HepG2 (cell line): ENCODE measurements around the gene HNRNPM. TPM values are rescaled to one million over a fixed set of nuclear protein-coding genes. Genes with fewer than 3 reads are reported as not detected.

Experiments
- ATAC-seq: fragments of 200-7000 bp; cut with Tn5 transposase; 3 replicates; pipeline ENCODE4 v1.9.1; 2020; ENCODE audit warnings: mild to moderate bottlenecking, moderate library complexity
- BruUV-seq: library from RNA; stranded (reverse); fragments of 400-500 nt; replicated peaks from 2 replicates; lab custom pipeline; 2021; lab: Mats Ljungman, UMichigan
- CTCF ChIA-PET: fragments of 300-600 bp; formaldehyde crosslinking; extraction: SDS; loops from one replicate; lab custom pipeline; 2021; ENCODE audit warnings: low total read pairs, inconsistent platforms, low intra/inter-chr PET ratio; lab: Yijun Ruan, JAX
- POLR2A ChIA-PET: fragments of 350-600 bp; sonication (Branson Sonifier 250); formaldehyde crosslinking; loops from one replicate; lab custom pipeline; 2020; ENCODE audit warnings: antibody characterized with exemption, inconsistent platforms; lab: Yijun Ruan, JAX
- DNase-seq: peaks from one replicate; pipeline ENCODE4 v3.0.0-alpha.2; 2015; ENCODE audit warnings: low spot score
- FAIRE-seq: peaks from 3 replicates; lab custom pipeline; 2011; peaks lifted over from hg19 to GRCh38; lab: Jason Lieb, UNC
- H2AFZ ChIP-seq: one replicate; pipeline ENCODE4 v1.6.1; 2011; ENCODE audit warnings: low read length, inconsistent platforms
- H3K27ac ChIP-seq: fragments of 300-600 bp; 3 replicates; pipeline ENCODE4 v1.8.0; 2011; ENCODE audit warnings: mixed run types, mild to moderate bottlenecking, mixed read lengths, low read length, inconsistent platforms; ENCODE audit not compliant: insufficient read depth; ENCODE audit errors: extremely low read length
- H3K27me3 ChIP-seq, 2 experiments: fragments of 200-600 bp in 1 of 2; 2 replicates in 1 of 2; 3 replicates in 1 of 2; pipeline versions ENCODE4 v1.6.0 to v1.8.0; 2011; ENCODE audit warnings: low read length in 2 of 2, mild to moderate bottlenecking in 2 of 2, moderate library complexity in 2 of 2, inconsistent platforms in 1 of 2; ENCODE audit not compliant: insufficient read depth in 2 of 2, control insufficient read depth in 1 of 2
- H3K36me3 ChIP-seq, 2 experiments: fragments of 200-600 bp in 1 of 2; replicated peaks in 1 of 2; 2 replicates in 1 of 2; 3 replicates in 1 of 2; pipeline versions ENCODE4 v1.5.1 to v1.8.0; 2011; ENCODE audit warnings: low read length in 2 of 2, inconsistent platforms in 1 of 2; ENCODE audit not compliant: insufficient read depth in 2 of 2, control insufficient read depth in 1 of 2
- H3K4me1 ChIP-seq: 2 replicates; pipeline ENCODE4 v1.5.1; 2012; ENCODE audit warnings: low read length, inconsistent platforms; ENCODE audit not compliant: insufficient read depth
- H3K4me2 ChIP-seq: 2 replicates; pipeline ENCODE4 v1.6.0; 2011; ENCODE audit warnings: low read depth, low read length, inconsistent platforms
- H3K4me3 ChIP-seq, 3 experiments: fragments of 200-600 bp in 1 of 3; sonication (generic), shearing (Covaris generic) in 1 of 3; replicated peaks in 1 of 3; 2 replicates each; pipeline ENCODE4 v1.5.1; 2011 to 2016; ENCODE audit warnings: low read length in 3 of 3, inconsistent platforms in 2 of 3, low read depth in 2 of 3, mild to moderate bottlenecking in 2 of 3, control low read depth in 1 of 3, mixed read lengths in 1 of 3; ENCODE audit not compliant: insufficient read depth in 1 of 3
- H3K79me2 ChIP-seq: one replicate; pipeline ENCODE4 v1.6.1; 2011; ENCODE audit warnings: low read length, inconsistent platforms; ENCODE audit not compliant: insufficient read depth
- H3K9ac ChIP-seq: 2 replicates; pipeline ENCODE4 v1.6.0; 2011; ENCODE audit warnings: mild to moderate bottlenecking, low read depth, low read length, inconsistent platforms; ENCODE audit not compliant: insufficient read depth
- H3K9me3 ChIP-seq: 2 replicates; pipeline ENCODE4 v1.5.1; 2012; ENCODE audit warnings: mild to moderate bottlenecking, low read length
- H4K20me1 ChIP-seq: 2 replicates; pipeline ENCODE4 v1.6.0; 2011; ENCODE audit warnings: inconsistent platforms, mild to moderate bottlenecking, low read length, moderate library complexity; ENCODE audit not compliant: insufficient read depth
- AGO2 ChIP-seq: fragments of 200-400 bp; formaldehyde crosslinking; optimal IDR thresholded peaks from 2 replicates; pipeline ENCODE3; 2017; ENCODE audit warnings: mild to moderate bottlenecking, low read depth, low read length, moderate library complexity
- BCL6 ChIP-seq: IDR thresholded peaks from 2 replicates; pipeline ENCODE4 v1.6.1; 2016; ENCODE audit warnings: missing genetic modification reagents, missing compliant biosample characterization
- FOXO1 ChIP-seq: sonication (generic); formaldehyde crosslinking; IDR thresholded peaks from 2 replicates; pipeline ENCODE4 v1.4.0; 2020; ENCODE audit warnings: missing genetic modification reagents
- MTF2 ChIP-seq: sonication (generic); formaldehyde crosslinking; IDR thresholded peaks from 2 replicates; pipeline ENCODE4 v1.5.0; 2020; ENCODE audit warnings: missing genetic modification reagents, borderline replicate concordance
- PAF1 ChIP-seq: IDR thresholded peaks from 2 replicates; pipeline ENCODE4 v1.6.1; 2016; ENCODE audit warnings: missing genetic modification reagents, missing compliant biosample characterization
- ZBTB38 ChIP-seq: sonication (generic); formaldehyde crosslinking; IDR thresholded peaks from 2 replicates; pipeline ENCODE4 v1.5.1; 2020; ENCODE audit warnings: mild to moderate bottlenecking, missing genetic modification reagents
- ZNF138 ChIP-seq: sonication (generic); formaldehyde crosslinking; IDR thresholded peaks from 2 replicates; pipeline ENCODE4 v1.5.0; 2020; ENCODE audit warnings: mild to moderate bottlenecking, low read depth, missing genetic modification reagents
- WGBS: methylation state at CpG from one replicate; pipeline ENCODE4 v1.1.6; 2017; ENCODE audit warnings: low lambda C conversion rate; 5-methylcytosine and 5-hydroxymethylcytosine counted together
- in situ Hi-C: cut with HindIII; loops from 2 replicates; pipeline ENCODE4 v1.10.0; 2017; ENCODE audit warnings: low pct_unique_long_range_greater_than_20kb; ENCODE audit not compliant: extremely low pct_ligation_motif_present
- intact Hi-C: fragments of 100-400 bp; cut with micrococcal nuclease; formaldehyde crosslinking; loops from one replicate; pipeline ENCODE4 v1.10.0; 2022; ENCODE audit not compliant: unreplicated experiment
- polyA plus RNA-seq, 8 experiments: library from polyadenylated mRNA; depleted of rRNA in 3 of 8; stranded (reverse) in 7 of 8; unstranded in 1 of 8; fragments of >200 nt; fragmentation: Illumina TruSeq in 4 of 8; extraction: Trizol in 4 of 8; gene quantifications; 2 replicates each; pipeline versions ENCODE4 v1.2.1 to v1.2.3, GENCODE V29; 2011 to 2016; ENCODE audit warnings: low read depth in 4 of 8, missing spikeins in 1 of 8, mixed read lengths in 1 of 8; ENCODE audit not compliant: insufficient read depth in 1 of 8
- total RNA-seq, 5 experiments: library from RNA; depleted of rRNA; stranded (reverse); fragments of >200 nt; fragmentation: Illumina TruSeq; extraction: Trizol; gene quantifications; 2 replicates each; pipeline ENCODE4 v1.2.3, GENCODE V29; 2016; ENCODE audit warnings: low read depth in 1 of 5
- TF ChIP-seq, protein P1 (sequence below): sonication (generic); formaldehyde crosslinking; IDR thresholded peaks from 2 replicates; pipeline ENCODE4 v1.4.0; 2020; ENCODE audit warnings: missing genetic modification reagents
- TF ChIP-seq, protein P2 (sequence below): sonication (generic); formaldehyde crosslinking; IDR thresholded peaks from 2 replicates; pipeline ENCODE4 v1.5.0; 2020; ENCODE audit warnings: missing genetic modification reagents

Gene HNRNPM
- total and polyA plus RNA-seq, 2 of the 13 experiments (the other 11 are each of a cell fraction or from before 2014, with no cell fraction given) = 56.7 to 102 TPM

DNA sequence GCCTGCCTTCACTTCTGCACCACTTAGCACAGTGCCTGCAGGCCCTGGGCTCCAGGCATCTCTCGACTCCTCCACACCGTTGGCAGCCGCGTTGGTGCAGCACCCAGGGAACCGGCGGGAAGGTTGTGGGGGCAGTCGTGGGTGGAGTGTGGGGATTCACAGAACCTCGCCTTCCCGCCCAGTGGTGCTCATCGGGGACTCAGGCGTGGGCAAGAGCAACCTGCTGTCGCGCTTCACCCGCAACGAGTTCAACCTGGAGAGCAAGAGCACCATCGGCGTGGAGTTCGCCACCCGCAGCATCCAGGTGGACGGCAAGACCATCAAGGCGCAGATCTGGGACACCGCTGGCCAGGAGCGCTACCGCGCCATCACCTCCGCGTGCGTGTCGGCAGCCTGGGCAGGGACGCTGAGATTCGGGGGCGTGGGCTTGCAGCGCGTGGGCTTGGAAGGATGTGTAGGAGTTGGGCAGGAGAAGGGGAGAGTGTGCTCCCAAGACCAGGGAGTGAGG lies 45.0 kb upstream of the HNRNPM start:
- peaks cover 7 to 20% of the 10 kb centered on the region in 2 experiments; a peak in 4 of 5 replicates for H3K36me3 ChIP-seq
- H3K4me3 ChIP-seq = no peak overlapping the region
- no peaks in the 10 kb centered on the region for H3K27me3 ChIP-seq
- FAIRE-seq (no peak), ATAC-seq (no peak), DNase-seq (no peak)
- H3K9me3 ChIP-seq = no peaks in the 10 kb centered on the region
- no TSS peak for BruUV-seq
- CTCF ChIA-PET = no interaction called here
- H3K9ac ChIP-seq = no peak overlapping the region
- no peak overlapping the region for H3K27ac ChIP-seq
- no peak overlapping the region for H3K4me2 ChIP-seq
- intact Hi-C loops = no loop called here
- peaks cover 28% of the 10 kb centered on the region for H3K79me2 ChIP-seq
- H4K20me1 ChIP-seq = peaks cover 3% of the 10 kb centered on the region
- TF ChIP-seq ZBTB38 (CRISPR knock-in tag) (peak; percentile 43; the same call in 1 of the 2 replicates), MTF2 (CRISPR knock-in tag) (no peak), PAF1 (no peak)
- TF ChIP-seq, protein P1, sequence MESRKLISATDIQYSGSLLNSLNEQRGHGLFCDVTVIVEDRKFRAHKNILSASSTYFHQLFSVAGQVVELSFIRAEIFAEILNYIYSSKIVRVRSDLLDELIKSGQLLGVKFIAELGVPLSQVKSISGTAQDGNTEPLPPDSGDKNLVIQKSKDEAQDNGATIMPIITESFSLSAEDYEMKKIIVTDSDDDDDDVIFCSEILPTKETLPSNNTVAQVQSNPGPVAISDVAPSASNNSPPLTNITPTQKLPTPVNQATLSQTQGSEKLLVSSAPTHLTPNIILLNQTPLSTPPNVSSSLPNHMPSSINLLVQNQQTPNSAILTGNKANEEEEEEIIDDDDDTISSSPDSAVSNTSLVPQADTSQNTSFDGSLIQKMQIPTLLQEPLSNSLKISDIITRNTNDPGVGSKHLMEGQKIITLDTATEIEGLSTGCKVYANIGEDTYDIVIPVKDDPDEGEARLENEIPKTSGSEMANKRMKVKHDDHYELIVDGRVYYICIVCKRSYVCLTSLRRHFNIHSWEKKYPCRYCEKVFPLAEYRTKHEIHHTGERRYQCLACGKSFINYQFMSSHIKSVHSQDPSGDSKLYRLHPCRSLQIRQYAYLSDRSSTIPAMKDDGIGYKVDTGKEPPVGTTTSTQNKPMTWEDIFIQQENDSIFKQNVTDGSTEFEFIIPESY (CRISPR knock-in tag) = 0 out of 2 replicates have a peak, but pooled peaks have one; percentile 17
- TF ChIP-seq, all 625 proteins: peak for 2
- Histone ChIP-seq H2AFZ (no peak overlapping the region), H3K4me1 (peaks cover 36% of the 10 kb centered on the region)
- 98% methylated on average over 29 of the region's 34 CpGs for WGBS
- in situ Hi-C loops = loop anchor here (5.0 kb wide), 1 partner anchor 47 kb away; no protein-coding TSS in a partner anchor
- POLR2A ChIA-PET = no interaction called here

DNA sequence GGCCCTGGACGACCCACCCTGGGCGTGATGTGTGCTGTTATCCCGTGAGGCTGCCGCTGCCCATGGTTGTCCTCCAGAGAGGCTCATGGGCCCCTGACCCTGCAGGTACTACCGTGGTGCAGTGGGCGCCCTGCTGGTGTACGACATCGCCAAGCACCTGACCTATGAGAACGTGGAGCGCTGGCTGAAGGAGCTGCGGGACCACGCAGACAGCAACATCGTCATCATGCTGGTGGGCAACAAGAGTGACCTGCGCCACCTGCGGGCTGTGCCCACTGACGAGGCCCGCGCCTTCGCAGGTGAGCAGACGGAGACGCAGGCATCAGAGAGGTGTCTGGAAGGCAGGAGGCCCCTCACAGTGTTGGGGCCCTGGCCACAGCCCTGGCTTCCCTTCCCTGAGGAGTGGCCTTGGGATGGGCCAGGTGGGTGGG lies 42.8 kb upstream of the HNRNPM start:
- in situ Hi-C loops = no loop called here

More for the DNA sequence above, 42.8 kb upstream of the HNRNPM start:
- DNase-seq (no peak), ATAC-seq (no peak), FAIRE-seq (no peak)
- BruUV-seq = no TSS peak
- H3K4me1 ChIP-seq = peaks cover 21% of the 10 kb centered on the region
- no peaks in the 10 kb centered on the region for H3K27me3 ChIP-seq
- no peaks in the 10 kb centered on the region; the same call in 1 of the 2 replicates for H4K20me1 ChIP-seq
- POLR2A ChIA-PET = no interaction called here
- H3K9me3 ChIP-seq = no peaks in the 10 kb centered on the region
- H3K4me3 ChIP-seq = no peak overlapping the region
- CTCF ChIA-PET = no interaction called here
- TF ChIP-seq ZNF138 (CRISPR knock-in tag) (no peak), AGO2 (peak; percentile 42), FOXO1 (no peak), BCL6 (no peak)
- TF ChIP-seq, protein P2, sequence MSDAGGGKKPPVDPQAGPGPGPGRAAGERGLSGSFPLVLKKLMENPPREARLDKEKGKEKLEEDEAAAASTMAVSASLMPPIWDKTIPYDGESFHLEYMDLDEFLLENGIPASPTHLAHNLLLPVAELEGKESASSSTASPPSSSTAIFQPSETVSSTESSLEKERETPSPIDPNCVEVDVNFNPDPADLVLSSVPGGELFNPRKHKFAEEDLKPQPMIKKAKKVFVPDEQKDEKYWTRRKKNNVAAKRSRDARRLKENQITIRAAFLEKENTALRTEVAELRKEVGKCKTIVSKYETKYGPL (CRISPR knock-in tag) = no peak
- no peak overlapping the region for H3K4me2 ChIP-seq
- WGBS = 98% methylated on average over 20 of the region's 21 CpGs
- no peak overlapping the region for H3K9ac ChIP-seq
- peaks cover 9 to 23% of the 10 kb centered on the region in 2 experiments; a peak in 4 of 5 replicates for H3K36me3 ChIP-seq
- H3K79me2 ChIP-seq = peaks cover 11% of the 10 kb centered on the region
- no peak overlapping the region for H2AFZ ChIP-seq
- H3K27ac ChIP-seq = no peak overlapping the region
- intact Hi-C loops = no loop called here
